GM23248 (cell line): ENCODE data around the gene PGAM4.

ENCODE experiments used
- EZH2 ChIP-seq: fragments of 200-600 bp; sonication (generic); IDR thresholded peaks from 2 replicates; pipeline ENCODE4 v1.6.1; 2018; ENCODE audit warnings: antibody characterized with exemption, mild to moderate bottlenecking; ENCODE audit not compliant: insufficient read depth, poor library complexity, severe bottlenecking
- EZH2phosphoT487 ChIP-seq: fragments of 200-600 bp; sonication (generic); IDR thresholded peaks from 2 replicates; pipeline ENCODE4 v1.6.1; 2018; ENCODE audit warnings: antibody characterized with exemption, moderate library complexity, mild to moderate bottlenecking, low read depth; ENCODE audit not compliant: insufficient read depth

DNA sequence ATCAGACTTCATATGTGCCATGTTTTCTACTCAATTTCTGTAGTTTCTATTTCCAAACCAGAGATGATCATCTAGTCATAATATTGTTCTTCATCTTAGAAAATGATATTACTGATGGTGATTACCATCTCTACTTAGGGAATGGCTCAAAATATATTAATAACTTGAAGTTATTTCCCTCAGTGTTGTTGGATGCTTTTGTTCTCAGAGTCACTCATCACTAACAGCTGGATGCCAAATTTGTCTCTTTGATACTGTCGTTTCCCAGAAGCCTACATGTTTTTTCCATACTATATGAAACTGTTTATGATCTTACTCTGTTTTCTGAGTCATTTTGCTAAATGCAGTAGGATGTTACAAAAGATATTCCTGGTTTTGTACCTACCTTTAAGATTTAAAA lies 8.9 kb downstream of the PGAM4 start:
- TF ChIP-seq EZH2phosphoT487 = no peak
- no peak for TF ChIP-seq EZH2
